Measurements from ENCODE around the gene TINAG.

The TINAG gene

DNA sequence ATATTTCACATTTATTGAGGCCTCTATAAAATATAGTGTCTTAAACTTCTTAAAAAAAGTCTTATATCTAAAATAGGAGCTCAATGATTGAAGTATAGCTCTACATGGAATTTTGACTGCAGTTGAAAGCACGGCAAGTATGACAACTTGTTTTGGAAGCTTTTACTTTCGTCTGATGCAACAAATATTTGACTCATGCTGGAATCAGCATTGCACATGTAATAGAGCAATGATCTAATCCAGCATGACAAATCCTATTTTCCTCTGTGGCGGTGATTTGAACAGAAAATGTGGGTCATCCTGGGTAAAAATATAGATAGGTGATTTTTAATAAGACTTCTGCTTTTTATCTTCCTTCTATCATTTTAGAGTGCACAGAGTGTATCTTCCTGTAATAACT, 111.6 kb downstream of the TINAG start:
- no peaks in the 10 kb centered on the region for H3K27me3 Mint-ChIP-seq
- DNase-seq (no peak), ATAC-seq (replicated peaks) (no peak)
- no peak overlapping the region for H3K4me3 Mint-ChIP-seq
- no peaks in the 10 kb centered on the region for H3K4me1 Mint-ChIP-seq (ENCODE audit: low read depth in 2 of 2)
- H3K9me3 Mint-ChIP-seq: peaks cover 0 to 1% of the 10 kb centered on the region in 2 donors
- H3K36me3 Mint-ChIP-seq (ENCODE audit: insufficient read depth): no peaks in the 10 kb centered on the region
- no peak overlapping the region for H3K27ac Mint-ChIP-seq

DNA sequence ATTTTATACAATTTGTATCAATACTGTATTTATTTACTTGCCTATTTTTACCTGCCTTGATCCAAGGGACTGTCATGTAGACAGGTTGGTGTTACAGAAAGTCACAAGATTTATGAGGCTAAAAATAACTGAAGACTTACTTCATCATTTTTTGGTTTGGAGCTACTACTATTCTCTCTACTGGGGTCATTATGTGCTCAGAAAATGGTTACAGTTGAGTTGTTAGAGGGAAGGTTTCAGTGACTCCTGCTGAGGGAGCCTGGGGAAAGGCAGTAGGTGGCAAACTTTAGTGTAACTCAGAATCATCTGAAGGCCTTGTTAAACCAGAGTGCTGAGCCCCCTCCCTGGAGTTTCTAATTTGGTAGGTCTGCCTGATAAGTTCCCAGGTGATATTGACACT, 118.8 kb downstream of the TINAG start:
- DNase-seq (no peak), ATAC-seq (replicated peaks) (no peak)
- Mint-ChIP-seq H3K4me3 (no peak overlapping the region), H3K27ac (no peak overlapping the region), H3K4me1 (ENCODE audit: low read depth in 2 of 2) (no peaks in the 10 kb centered on the region), H3K36me3 (ENCODE audit: insufficient read depth) (no peaks in the 10 kb centered on the region), H3K27me3 (no peaks in the 10 kb centered on the region), H3K9me3 (peaks cover 6 to 8% of the 10 kb centered on the region in 2 donors)

DNA sequence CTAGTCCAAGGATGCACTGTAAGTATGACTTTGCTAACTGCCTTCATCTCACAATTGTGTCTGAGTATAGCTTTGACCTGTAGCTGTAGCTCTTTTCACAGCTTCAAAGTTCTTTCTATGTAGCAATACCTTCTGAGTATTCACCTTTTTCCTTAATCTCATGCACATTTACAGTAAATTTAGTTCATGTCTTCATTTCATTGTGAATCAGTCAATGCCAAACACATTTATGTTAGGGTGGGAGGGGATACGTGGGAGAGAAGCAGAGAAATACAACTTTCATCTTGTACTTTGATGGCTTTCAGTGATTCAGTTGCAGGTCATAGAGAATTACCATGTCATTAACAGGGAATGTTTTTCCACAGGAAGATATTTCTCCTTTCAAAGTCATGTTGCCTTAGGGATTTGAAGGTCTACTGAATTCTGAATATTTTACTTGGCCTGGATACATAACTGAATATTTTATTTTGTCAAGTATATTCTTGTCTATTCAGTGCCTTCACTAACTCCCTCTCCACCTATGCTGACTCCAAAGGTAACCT, 119.2 kb downstream of the TINAG start:
- no peaks in the 10 kb centered on the region for H3K4me1 Mint-ChIP-seq (ENCODE audit: low read depth in 2 of 2)
- no peak for ATAC-seq (replicated peaks)
- no peak for DNase-seq
- no peak overlapping the region for H3K27ac Mint-ChIP-seq
- no peaks in the 10 kb centered on the region for H3K36me3 Mint-ChIP-seq (ENCODE audit: insufficient read depth)
- no peak overlapping the region for H3K4me3 Mint-ChIP-seq
- H3K27me3 Mint-ChIP-seq: no peaks in the 10 kb centered on the region
- peaks cover 6 to 8% of the 10 kb centered on the region in 2 donors for H3K9me3 Mint-ChIP-seq

DNA sequence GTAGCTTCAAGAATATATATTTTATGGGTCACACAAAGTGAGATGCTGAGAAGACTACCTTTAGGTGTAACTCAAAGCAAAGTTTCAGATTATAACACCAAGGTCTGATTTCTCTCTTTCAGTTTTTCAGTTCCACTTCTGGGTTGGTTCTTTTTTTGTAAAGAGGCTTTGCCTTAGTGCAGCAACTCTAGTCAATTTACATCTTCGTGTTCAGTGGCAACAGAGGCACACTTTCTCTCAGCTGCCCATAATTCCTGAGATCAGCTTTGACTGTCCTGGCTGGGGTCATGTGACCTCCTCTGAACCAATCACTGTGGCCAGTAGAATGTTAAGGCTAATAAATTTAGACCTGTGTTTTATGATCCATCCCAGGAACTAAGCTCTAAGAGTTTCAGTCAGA, 120.2 kb downstream of the TINAG start:
- no peak overlapping the region for H3K4me3 Mint-ChIP-seq
- ATAC-seq (replicated peaks) (no peak), DNase-seq (no peak)
- H3K9me3 Mint-ChIP-seq: peaks cover 6 to 8% of the 10 kb centered on the region in 2 donors
- H3K27me3 Mint-ChIP-seq: no peaks in the 10 kb centered on the region
- H3K4me1 Mint-ChIP-seq (ENCODE audit: low read depth in 2 of 2): no peaks in the 10 kb centered on the region
- no peak overlapping the region for H3K27ac Mint-ChIP-seq
- H3K36me3 Mint-ChIP-seq (ENCODE audit: insufficient read depth): no peaks in the 10 kb centered on the region

DNA sequence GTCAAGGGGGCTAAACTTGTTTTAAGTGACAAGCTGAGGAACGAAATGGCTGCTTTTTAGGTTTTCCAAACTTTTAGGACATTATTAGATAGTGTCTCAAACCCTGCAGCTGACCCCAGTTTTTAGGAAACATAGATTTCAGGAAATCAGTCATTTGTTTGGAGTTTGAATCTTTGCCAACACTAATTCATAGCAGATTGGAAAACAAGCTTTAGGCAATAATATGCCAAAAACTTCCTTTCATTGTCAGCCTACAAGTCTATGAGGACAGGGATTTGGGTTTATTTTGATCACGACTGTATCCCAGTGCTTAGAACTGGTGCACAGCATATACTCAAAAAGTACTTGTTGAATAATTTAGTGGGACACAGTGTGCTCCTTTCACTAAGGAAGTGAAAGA, 123.2 kb downstream of the TINAG start:
- ATAC-seq (replicated peaks) (no peak), DNase-seq (no peak)
- no peaks in the 10 kb centered on the region for H3K27me3 Mint-ChIP-seq
- H3K4me1 Mint-ChIP-seq (ENCODE audit: low read depth in 2 of 2): no peaks in the 10 kb centered on the region
- no peaks in the 10 kb centered on the region for H3K36me3 Mint-ChIP-seq (ENCODE audit: insufficient read depth)
- no peak overlapping the region for H3K4me3 Mint-ChIP-seq
- H3K27ac Mint-ChIP-seq: no peak overlapping the region
- peaks cover 4 to 17% of the 10 kb centered on the region in 2 donors for H3K9me3 Mint-ChIP-seq

Measured in effector memory CD8-positive, alpha-beta T cell (primary cell).